ENCODE data around the gene CCL22.

- TF ChIP-seq CTCF (conservative IDR thresholded peaks at IDR 0.05) (no peak), ZFX (IDR thresholded peaks at IDR 0.05) (no peak)
Measured at GRCh38 chr16:57406881-57407280, 48.3 kb downstream of the CCL22 start.

Data from C4-2B (cell line).